WTC11 (cell line): ENCODE results near the gene FOXP1. TPM values are rescaled to one million over a fixed set of nuclear protein-coding genes. Genes with fewer than 3 reads are reported as not detected.

Experiments
- ATAC-seq: fragments of 200-7000 bp; cut with Tn5 transposase; 2 replicates; pipeline ENCODE4 v1.10.0; 2021; ENCODE audit warnings: mild to moderate bottlenecking, moderate library complexity
- CTCF ChIA-PET: fragments of 300-600 bp; sonication (Branson Sonifier 250); formaldehyde crosslinking; loops from one replicate; lab custom pipeline; 2021; ENCODE audit warnings: antibody characterized with exemption; lab: Charles Lee
- POLR2A ChIA-PET: fragments of 350-600 bp; sonication (Branson Sonifier 250); formaldehyde crosslinking; loops from one replicate; lab custom pipeline; 2021; ENCODE audit warnings: antibody characterized with exemption; lab: Charles Lee
- DNase-seq: peaks from one replicate; pipeline ENCODE4 v3.0.0; 2021; ENCODE audit warnings: low spot score
- H3K27ac Mint-ChIP-seq: 2 replicates; pipeline ENCODE4 v1.8.0; 2021; ENCODE audit warnings: mixed read lengths
- H3K27me3 Mint-ChIP-seq: 2 replicates; pipeline ENCODE4 v1.8.0; 2021; ENCODE audit warnings: low read depth, mild to moderate bottlenecking, moderate library complexity, mixed read lengths
- H3K36me3 Mint-ChIP-seq: 2 replicates; pipeline ENCODE4 v1.8.0; 2021; ENCODE audit warnings: mixed read lengths
- H3K4me1 Mint-ChIP-seq: 2 replicates; pipeline ENCODE4 v1.8.0; 2022; ENCODE audit warnings: mixed read lengths
- H3K4me3 Mint-ChIP-seq: 2 replicates; pipeline ENCODE4 v1.8.0; 2021; ENCODE audit warnings: mild to moderate bottlenecking, moderate library complexity, mixed read lengths
- H3K9me3 Mint-ChIP-seq: 2 replicates; pipeline ENCODE4 v1.8.0; 2021; ENCODE audit warnings: mixed read lengths
- ATF2 ChIP-seq: sonication (generic); formaldehyde crosslinking; IDR thresholded peaks from 2 replicates; pipeline ENCODE4 v1.8.1; 2022; ENCODE audit warnings: low read depth, missing genetic modification reagents, borderline replicate concordance
- CBFB ChIP-seq: sonication (generic); formaldehyde crosslinking; IDR thresholded peaks from 2 replicates; pipeline ENCODE4 v1.8.1; 2022; ENCODE audit warnings: mild to moderate bottlenecking, low read depth, missing genetic modification reagents
- CDX4 ChIP-seq: fragments of 250-450 bp; sonication (Bioruptor Pico); IDR thresholded peaks from 2 replicates; pipeline ENCODE4 v1.9.0; 2021; ENCODE audit warnings: moderate library complexity, mild to moderate bottlenecking, inconsistent platforms, borderline replicate concordance
- CREM ChIP-seq: sonication (generic); formaldehyde crosslinking; IDR thresholded peaks from 2 replicates; pipeline ENCODE4 v1.8.1; 2022; ENCODE audit warnings: mild to moderate bottlenecking, missing genetic modification reagents, moderate library complexity
- CTCF ChIP-seq: fragments of 200-600 bp; IDR thresholded peaks from 2 replicates; pipeline ENCODE4 v1.8.0; 2022; ENCODE audit warnings: antibody characterized with exemption
- E2F5 ChIP-seq: sonication (generic); formaldehyde crosslinking; IDR thresholded peaks from 2 replicates; pipeline ENCODE4 v1.8.1; 2022; ENCODE audit warnings: mild to moderate bottlenecking, moderate library complexity, missing genetic modification reagents
- ESRRA ChIP-seq: sonication (generic); formaldehyde crosslinking; IDR thresholded peaks from 2 replicates; pipeline ENCODE4 v1.8.1; 2022; ENCODE audit warnings: mild to moderate bottlenecking, missing genetic modification reagents, borderline replicate concordance
- FOXP1 ChIP-seq: sonication (generic); formaldehyde crosslinking; IDR thresholded peaks from 2 replicates; pipeline ENCODE4 v1.8.0; 2022; ENCODE audit warnings: missing genetic modification reagents, mild to moderate bottlenecking, moderate library complexity, borderline replicate concordance
- IRF2 ChIP-seq: sonication (generic); formaldehyde crosslinking; IDR thresholded peaks from 2 replicates; pipeline ENCODE4 v1.8.0; 2022; ENCODE audit warnings: low read depth, missing genetic modification reagents, borderline replicate concordance
- KAT7 ChIP-seq: sonication (generic); formaldehyde crosslinking; IDR thresholded peaks from 2 replicates; pipeline ENCODE4 v1.8.1; 2023; ENCODE audit warnings: missing genetic modification reagents, mild to moderate bottlenecking, borderline replicate concordance
- MXD4 ChIP-seq: fragments of 250-450 bp; sonication (Bioruptor Pico); IDR thresholded peaks from 2 replicates; pipeline ENCODE4 v1.8.0; 2021; ENCODE audit warnings: mild to moderate bottlenecking, moderate library complexity, borderline replicate concordance
- NFE2L1 ChIP-seq: sonication (generic); formaldehyde crosslinking; IDR thresholded peaks from 2 replicates; pipeline ENCODE4 v1.8.1; 2023; ENCODE audit warnings: missing genetic modification reagents
- NR1H2 ChIP-seq: sonication (generic); formaldehyde crosslinking; IDR thresholded peaks from 2 replicates; pipeline ENCODE4 v1.9.0; 2021; ENCODE audit warnings: mild to moderate bottlenecking, moderate library complexity, missing genetic modification reagents
- OVOL2 ChIP-seq: fragments of 250-450 bp; sonication (Bioruptor Pico); IDR thresholded peaks from 2 replicates; pipeline ENCODE4 v1.9.0; 2021; ENCODE audit warnings: mild to moderate bottlenecking, borderline replicate concordance
- RELA ChIP-seq: sonication (generic); formaldehyde crosslinking; IDR thresholded peaks from 2 replicates; pipeline ENCODE4 v1.8.1; 2022; ENCODE audit warnings: missing genetic modification reagents, mild to moderate bottlenecking, borderline replicate concordance
- STAT6 ChIP-seq: sonication (generic); formaldehyde crosslinking; conservative IDR thresholded peaks from 2 replicates; pipeline ENCODE4 v1.8.1; 2023; ENCODE audit warnings: mild to moderate bottlenecking, low read depth, missing genetic modification reagents, moderate library complexity
- TP53 ChIP-seq: sonication (generic); formaldehyde crosslinking; IDR thresholded peaks from 2 replicates; pipeline ENCODE4 v1.8.1; 2023; ENCODE audit warnings: mild to moderate bottlenecking, missing genetic modification reagents
- ZNF219 ChIP-seq: sonication (generic); formaldehyde crosslinking; IDR thresholded peaks from 2 replicates; pipeline ENCODE4 v1.8.0; 2023; ENCODE audit warnings: missing genetic modification reagents, mild to moderate bottlenecking, borderline replicate concordance
- ZNF263 ChIP-seq: sonication (generic); formaldehyde crosslinking; IDR thresholded peaks from 2 replicates; pipeline ENCODE4 v1.8.1; 2022; ENCODE audit warnings: low read depth, mild to moderate bottlenecking, moderate library complexity, missing genetic modification reagents
- ZNF281 ChIP-seq: sonication (generic); formaldehyde crosslinking; IDR thresholded peaks from 2 replicates; pipeline ENCODE4 v1.8.0; 2023; ENCODE audit warnings: mild to moderate bottlenecking, missing genetic modification reagents
- total RNA-seq: library from RNA; stranded (reverse); gene quantifications from 3 replicates; pipeline ENCODE4 v1.2.3, GENCODE V29; 2021

The FOXP1 gene
- total RNA-seq, 1 experiment from 2014 or later = 25.8 TPM

- peaks cover 45% of the 10 kb centered on the region for H3K4me1 Mint-ChIP-seq
- H3K9me3 Mint-ChIP-seq = peaks cover 13% of the 10 kb centered on the region
- ATAC-seq (no peak), DNase-seq (no peak)
- CTCF ChIA-PET = interaction anchor here (0.9 kb wide), 1 partner anchor 8 kb away, joined by 4 read pairs; no protein-coding TSS in a partner anchor
- H3K27ac Mint-ChIP-seq = no peak overlapping the region
- TF ChIP-seq ATF2 (CRISPR knock-in tag) (no peak), CBFB (CRISPR knock-in tag) (no peak), NR1H2 (no peak), STAT6 (CRISPR knock-in tag) (no peak), RELA (CRISPR knock-in tag) (no peak), KAT7 (CRISPR knock-in tag) (no peak), FOXP1 (CRISPR knock-in tag) (no peak), IRF2 (CRISPR knock-in tag) (no peak), CREM (CRISPR knock-in tag) (no peak), ESRRA (CRISPR knock-in tag) (no peak), E2F5 (CRISPR knock-in tag) (no peak), ZNF263 (CRISPR knock-in tag) (no peak)
- POLR2A ChIA-PET = no interaction called here
- H3K27me3 Mint-ChIP-seq = no peaks in the 10 kb centered on the region
- H3K36me3 Mint-ChIP-seq = peaks cover 14% of the 10 kb centered on the region
- no peak overlapping the region for H3K4me3 Mint-ChIP-seq
These were observed 552.8 kb downstream of the FOXP1 start for GRCh38 chr3:71030748-71031147.

GRCh38 chr3:71029770-71030169, 553.8 kb downstream of the FOXP1 start:
- Mint-ChIP-seq H3K27me3 (no peaks in the 10 kb centered on the region), H3K4me1 (peaks cover 37% of the 10 kb centered on the region), H3K27ac (no peak overlapping the region), H3K9me3 (peaks cover 13% of the 10 kb centered on the region)
- POLR2A ChIA-PET = no interaction called here
- CTCF ChIA-PET = no interaction called here
- TF ChIP-seq ESRRA (CRISPR knock-in tag) = no peak
- TF ChIP-seq, all 79 proteins: peak for 0
- ATAC-seq (no peak), DNase-seq (no peak)
- Mint-ChIP-seq H3K36me3 (peaks cover 14% of the 10 kb centered on the region), H3K4me3 (no peak overlapping the region)

- Mint-ChIP-seq H3K36me3 (peaks cover 14% of the 10 kb centered on the region), H3K4me3 (no peak overlapping the region), H3K4me1 (peaks cover 39% of the 10 kb centered on the region), H3K27ac (no peak overlapping the region), H3K9me3 (peaks cover 13% of the 10 kb centered on the region), H3K27me3 (no peaks in the 10 kb centered on the region)
- POLR2A ChIA-PET = no interaction called here
- DNase-seq (no peak), ATAC-seq (no peak)
- no peak for TF ChIP-seq NFE2L1 (CRISPR knock-in tag)
- no peak for TF ChIP-seq OVOL2
- TF ChIP-seq FOXP1 (CRISPR knock-in tag) = no peak
- TF ChIP-seq ZNF219 (CRISPR knock-in tag) = no peak
- no peak for TF ChIP-seq ZNF281
- no peak for TF ChIP-seq TP53 (CRISPR knock-in tag)
- TF ChIP-seq CDX4 (CRISPR knock-in tag) = no peak
- no peak for TF ChIP-seq CTCF
- no peak for TF ChIP-seq MXD4 (CRISPR knock-in tag)
- CTCF ChIA-PET = interaction anchor here (0.7 kb wide), 1 partner anchor 388 kb away, joined by 3 read pairs; no protein-coding TSS in a partner anchor
These were observed 554.7 kb downstream of the FOXP1 start for GRCh38 chr3:71028802-71029201.
